ENCODE measurements around the gene BANF2. TPM values are rescaled to one million over a fixed set of nuclear protein-coding genes. Genes with fewer than 3 reads are reported as not detected.

The BANF2 gene
- total RNA-seq, 1 experiment from 2014 or later = not detected

- no peaks in the 10 kb centered on the region for H3K27me3 Mint-ChIP-seq (ENCODE audit: unreplicated experiment)
- DNase-seq = no peak
- no peaks in the 10 kb centered on the region for H3K9me3 Mint-ChIP-seq (ENCODE audit: low read depth, unreplicated experiment)
- H3K27ac Mint-ChIP-seq (ENCODE audit: unreplicated experiment) = no peak overlapping the region
- no peak overlapping the region for H3K4me3 Mint-ChIP-seq (ENCODE audit: low read depth, unreplicated experiment)
- TF ChIP-seq CTCF (IDR thresholded peaks at IDR 0.05; ENCODE audit: unreplicated experiment) = no peak
- H3K36me3 Mint-ChIP-seq (ENCODE audit: insufficient read depth, unreplicated experiment) = peaks cover 24% of the 10 kb centered on the region
- no TSS peak for BruUV-seq (replicated peaks)
- intact Hi-C loops (cut with micrococcal nuclease; ENCODE audit: unreplicated experiment) = no loop called here
- H3K4me1 Mint-ChIP-seq (ENCODE audit: low read depth, unreplicated experiment) = peaks cover 7% of the 10 kb centered on the region
- CTCF ChIA-PET = no interaction called here
Observed at GRCh38 chr20:17675519-17676377, 24.0 kb upstream of the BANF2 start.

GRCh38 chr20:17676378-17676759, 23.4 kb upstream of the BANF2 start:
- DNase-seq = no peak
- peaks cover under 1% of the 10 kb centered on the region for H3K4me1 Mint-ChIP-seq (ENCODE audit: low read depth, unreplicated experiment)
- no TSS peak for BruUV-seq (replicated peaks)
- H3K36me3 Mint-ChIP-seq (ENCODE audit: insufficient read depth, unreplicated experiment) = peaks cover 23% of the 10 kb centered on the region
- H3K9me3 Mint-ChIP-seq (ENCODE audit: low read depth, unreplicated experiment) = no peaks in the 10 kb centered on the region
- no peak overlapping the region for H3K4me3 Mint-ChIP-seq (ENCODE audit: low read depth, unreplicated experiment)
- no peaks in the 10 kb centered on the region for H3K27me3 Mint-ChIP-seq (ENCODE audit: unreplicated experiment)
- intact Hi-C loops (cut with micrococcal nuclease; ENCODE audit: unreplicated experiment) = no loop called here
- H3K27ac Mint-ChIP-seq (ENCODE audit: unreplicated experiment) = no peak overlapping the region
- TF ChIP-seq CTCF (IDR thresholded peaks at IDR 0.05; ENCODE audit: unreplicated experiment) = no peak
- CTCF ChIA-PET = no interaction called here

- H3K27me3 Mint-ChIP-seq (ENCODE audit: unreplicated experiment) = no peaks in the 10 kb centered on the region
- DNase-seq = no peak
- H3K9me3 Mint-ChIP-seq (ENCODE audit: low read depth, unreplicated experiment) = no peaks in the 10 kb centered on the region
- H3K4me1 Mint-ChIP-seq (ENCODE audit: low read depth, unreplicated experiment) = no peaks in the 10 kb centered on the region
- TF ChIP-seq CTCF (IDR thresholded peaks at IDR 0.05; ENCODE audit: unreplicated experiment) = no peak
- BruUV-seq (replicated peaks) = no TSS peak
- intact Hi-C loops (cut with micrococcal nuclease; ENCODE audit: unreplicated experiment) = no loop called here
- no peak overlapping the region for H3K4me3 Mint-ChIP-seq (ENCODE audit: low read depth, unreplicated experiment)
- no peak overlapping the region for H3K27ac Mint-ChIP-seq (ENCODE audit: unreplicated experiment)
- H3K36me3 Mint-ChIP-seq (ENCODE audit: insufficient read depth, unreplicated experiment) = peaks cover 24% of the 10 kb centered on the region
- CTCF ChIA-PET = no interaction called here
Observed at GRCh38 chr20:17676942-17677341, 22.8 kb upstream of the BANF2 start.

GRCh38 chr20:17678295-17678694, 21.5 kb upstream of the BANF2 start:
- CTCF ChIA-PET = no interaction called here
- BruUV-seq (replicated peaks) = no TSS peak
- intact Hi-C loops (cut with micrococcal nuclease; ENCODE audit: unreplicated experiment) = no loop called here
- H3K4me3 Mint-ChIP-seq (ENCODE audit: low read depth, unreplicated experiment) = no peak overlapping the region
- peaks cover 7% of the 10 kb centered on the region for H3K4me1 Mint-ChIP-seq (ENCODE audit: low read depth, unreplicated experiment)
- H3K9me3 Mint-ChIP-seq (ENCODE audit: low read depth, unreplicated experiment) = no peaks in the 10 kb centered on the region
- no peak overlapping the region for H3K27ac Mint-ChIP-seq (ENCODE audit: unreplicated experiment)
- TF ChIP-seq CTCF (IDR thresholded peaks at IDR 0.05; ENCODE audit: unreplicated experiment) = no peak
- H3K27me3 Mint-ChIP-seq (ENCODE audit: unreplicated experiment) = peaks cover 3% of the 10 kb centered on the region
- DNase-seq = no peak
- peaks cover 34% of the 10 kb centered on the region for H3K36me3 Mint-ChIP-seq (ENCODE audit: insufficient read depth, unreplicated experiment)

Data from Calu3 (cell line).